ENCODE results near the gene NUDT3. TPM values are rescaled to one million over a fixed set of nuclear protein-coding genes. Genes with fewer than 3 reads are reported as not detected.
A peak's percentile ranks its signal among the peaks of the same experiment; 100 is the strongest.

Gene NUDT3
- total RNA-seq, 6 experiments from 2014 or later = 14.5 to 22.7 (median 16.7) TPM

- Histone ChIP-seq H3K27me3 (no peaks in the 10 kb centered on the region), H3K4me3 (peak overlapping the region; percentile 73 to 88 (median 84)), H3K36me3 (no peaks in the 10 kb centered on the region), H3K27ac (peak overlapping the region; percentile 91 to 93 (median 92)), H3K4me1 (peaks cover 0 to 27% (median 10%) of the 10 kb centered on the region in 4 donors), H3K9me3 (no peaks in the 10 kb centered on the region)
- TF ChIP-seq, protein P1, sequence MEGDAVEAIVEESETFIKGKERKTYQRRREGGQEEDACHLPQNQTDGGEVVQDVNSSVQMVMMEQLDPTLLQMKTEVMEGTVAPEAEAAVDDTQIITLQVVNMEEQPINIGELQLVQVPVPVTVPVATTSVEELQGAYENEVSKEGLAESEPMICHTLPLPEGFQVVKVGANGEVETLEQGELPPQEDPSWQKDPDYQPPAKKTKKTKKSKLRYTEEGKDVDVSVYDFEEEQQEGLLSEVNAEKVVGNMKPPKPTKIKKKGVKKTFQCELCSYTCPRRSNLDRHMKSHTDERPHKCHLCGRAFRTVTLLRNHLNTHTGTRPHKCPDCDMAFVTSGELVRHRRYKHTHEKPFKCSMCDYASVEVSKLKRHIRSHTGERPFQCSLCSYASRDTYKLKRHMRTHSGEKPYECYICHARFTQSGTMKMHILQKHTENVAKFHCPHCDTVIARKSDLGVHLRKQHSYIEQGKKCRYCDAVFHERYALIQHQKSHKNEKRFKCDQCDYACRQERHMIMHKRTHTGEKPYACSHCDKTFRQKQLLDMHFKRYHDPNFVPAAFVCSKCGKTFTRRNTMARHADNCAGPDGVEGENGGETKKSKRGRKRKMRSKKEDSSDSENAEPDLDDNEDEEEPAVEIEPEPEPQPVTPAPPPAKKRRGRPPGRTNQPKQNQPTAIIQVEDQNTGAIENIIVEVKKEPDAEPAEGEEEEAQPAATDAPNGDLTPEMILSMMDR (IDR thresholded peaks at IDR 0.05) = no peak
- no peak for TF ChIP-seq POLR2A (IDR thresholded peaks at IDR 0.05)
- ATAC-seq (no peak), DNase-seq (no peak)
- 1% methylated on average over 5 of the region's 5 CpGs for WGBS (ENCODE audit: insufficient coverage, low coverage, low lambda C conversion rate, missing lambda C conversion rate)
- intact Hi-C loops (cut with DNase I) = no loop called here
These were observed 1.0 kb downstream of the NUDT3 start for GRCh38 chr6:34391473-34391785.

DNA sequence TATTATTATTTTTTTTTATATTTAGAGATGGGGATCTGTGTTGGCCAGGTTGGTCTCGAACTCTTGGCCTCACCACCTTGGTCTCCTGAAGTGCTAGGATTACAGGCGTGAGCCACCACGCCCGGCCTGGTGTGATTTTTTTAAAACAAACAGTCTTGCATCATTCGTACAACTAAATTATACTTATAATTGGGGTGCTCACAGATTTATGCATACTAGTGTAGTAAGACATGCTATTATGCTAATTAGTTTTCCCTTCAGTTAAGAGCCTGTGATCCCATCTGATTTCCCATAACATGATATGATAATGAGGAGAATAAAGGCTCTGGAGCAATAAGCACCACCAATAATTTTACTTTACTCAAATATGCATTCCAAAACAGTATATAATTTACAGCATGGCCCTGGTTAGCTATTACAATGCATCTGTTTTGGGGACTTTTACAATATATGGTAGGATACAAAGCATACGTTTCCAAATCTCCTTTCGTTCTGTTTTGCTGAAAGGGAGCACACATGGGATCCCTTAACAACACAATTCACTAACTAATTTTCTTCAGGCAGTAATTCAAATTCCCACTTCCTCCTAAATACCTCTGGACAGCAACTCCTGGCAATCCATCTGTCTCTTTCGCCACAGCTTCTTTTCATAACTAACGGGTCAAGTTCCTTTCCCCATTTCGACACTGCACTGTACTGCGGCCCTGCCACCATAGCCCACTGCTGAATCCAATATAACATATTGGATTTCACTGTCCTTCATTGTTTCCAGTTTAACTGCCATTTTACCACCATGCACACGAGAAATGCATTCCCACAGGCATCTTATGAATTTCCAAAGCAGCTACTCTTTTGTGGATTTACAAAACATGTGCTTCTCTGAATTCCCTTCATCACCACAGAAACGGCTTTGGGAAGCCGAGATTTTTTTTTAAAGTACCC lies 1.7 kb downstream of the NUDT3 start:
- DNase-seq = peak; percentile 54 to 79 (median 58)
- ATAC-seq = peak; percentile 47 to 67 (median 52)
- 18% methylated on average over 14 of the region's 14 CpGs for WGBS (ENCODE audit: insufficient coverage, low coverage, low lambda C conversion rate, missing lambda C conversion rate)

GRCh38 chr6:34389034-34389433 lies 3.4 kb downstream of the NUDT3 start:
- ATAC-seq (no peak), DNase-seq (no peak)
- H3K36me3 ChIP-seq = no peaks in the 10 kb centered on the region
- no peak overlapping the region for H3K27ac ChIP-seq
- peaks cover 0 to 44% (median 16%) of the 10 kb centered on the region in 4 donors for H3K4me1 ChIP-seq
- no peaks in the 10 kb centered on the region for H3K27me3 ChIP-seq
- intact Hi-C loops (cut with DNase I) = no loop called here
- no peak overlapping the region for H3K4me3 ChIP-seq
- WGBS (ENCODE audit: insufficient coverage, low coverage, low lambda C conversion rate, missing lambda C conversion rate) = 64% methylated on average over 3 of the region's 3 CpGs
- no peaks in the 10 kb centered on the region for H3K9me3 ChIP-seq
- no peak for TF ChIP-seq POLR2A (IDR thresholded peaks at IDR 0.05)
- TF ChIP-seq, protein P1 (IDR thresholded peaks at IDR 0.05) = no peak

More for the DNA sequence above, 1.7 kb downstream of the NUDT3 start:
- no peaks in the 10 kb centered on the region for H3K27me3 ChIP-seq
- H3K4me1 ChIP-seq = peaks cover 0 to 33% (median 13%) of the 10 kb centered on the region in 4 donors
- H3K27ac ChIP-seq = peak overlapping the region; percentile 91 to 93 (median 92)
- no peaks in the 10 kb centered on the region for H3K9me3 ChIP-seq
- peak overlapping the region; percentile 73 to 88 (median 84) for H3K4me3 ChIP-seq
- no peaks in the 10 kb centered on the region for H3K36me3 ChIP-seq
- TF ChIP-seq, protein P1 (IDR thresholded peaks at IDR 0.05) = no peak
- TF ChIP-seq POLR2A (IDR thresholded peaks at IDR 0.05) = peak; percentile 30
- intact Hi-C loops (cut with DNase I) = no loop called here

- H3K27ac ChIP-seq = no peak overlapping the region
- intact Hi-C loops (cut with DNase I) = no loop called here
- no peaks in the 10 kb centered on the region for H3K36me3 ChIP-seq
- H3K4me1 ChIP-seq = peaks cover 0 to 47% (median 16%) of the 10 kb centered on the region in 4 donors
- no peaks in the 10 kb centered on the region for H3K27me3 ChIP-seq
- H3K9me3 ChIP-seq = no peaks in the 10 kb centered on the region
- TF ChIP-seq, protein P1 (IDR thresholded peaks at IDR 0.05) = no peak
- no peak for TF ChIP-seq POLR2A (IDR thresholded peaks at IDR 0.05)
- DNase-seq (no peak), ATAC-seq (no peak)
- no peak overlapping the region for H3K4me3 ChIP-seq
- 86% methylated on average over 3 of the region's 3 CpGs for WGBS (ENCODE audit: insufficient coverage, low coverage, low lambda C conversion rate, missing lambda C conversion rate)
These were observed 4.0 kb downstream of the NUDT3 start for GRCh38 chr6:34388421-34388820.
